Stimulated activated CD4-positive, alpha-beta T cell treated with anti-CD3 and anti-CD28 coated beads, Interleukin-12 subunit alpha, Interleukin-12 subunit beta, amount 100 ng/mL, for 4 hours (primary cell): ENCODE results near the gene ARHGAP26.

Experiments
- DNase-seq: peaks from one replicate; pipeline ENCODE4 v3.0.0-alpha.2; 2020

The ARHGAP26 gene, protein sequence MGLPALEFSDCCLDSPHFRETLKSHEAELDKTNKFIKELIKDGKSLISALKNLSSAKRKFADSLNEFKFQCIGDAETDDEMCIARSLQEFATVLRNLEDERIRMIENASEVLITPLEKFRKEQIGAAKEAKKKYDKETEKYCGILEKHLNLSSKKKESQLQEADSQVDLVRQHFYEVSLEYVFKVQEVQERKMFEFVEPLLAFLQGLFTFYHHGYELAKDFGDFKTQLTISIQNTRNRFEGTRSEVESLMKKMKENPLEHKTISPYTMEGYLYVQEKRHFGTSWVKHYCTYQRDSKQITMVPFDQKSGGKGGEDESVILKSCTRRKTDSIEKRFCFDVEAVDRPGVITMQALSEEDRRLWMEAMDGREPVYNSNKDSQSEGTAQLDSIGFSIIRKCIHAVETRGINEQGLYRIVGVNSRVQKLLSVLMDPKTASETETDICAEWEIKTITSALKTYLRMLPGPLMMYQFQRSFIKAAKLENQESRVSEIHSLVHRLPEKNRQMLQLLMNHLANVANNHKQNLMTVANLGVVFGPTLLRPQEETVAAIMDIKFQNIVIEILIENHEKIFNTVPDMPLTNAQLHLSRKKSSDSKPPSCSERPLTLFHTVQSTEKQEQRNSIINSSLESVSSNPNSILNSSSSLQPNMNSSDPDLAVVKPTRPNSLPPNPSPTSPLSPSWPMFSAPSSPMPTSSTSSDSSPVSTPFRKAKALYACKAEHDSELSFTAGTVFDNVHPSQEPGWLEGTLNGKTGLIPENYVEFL

DNA sequence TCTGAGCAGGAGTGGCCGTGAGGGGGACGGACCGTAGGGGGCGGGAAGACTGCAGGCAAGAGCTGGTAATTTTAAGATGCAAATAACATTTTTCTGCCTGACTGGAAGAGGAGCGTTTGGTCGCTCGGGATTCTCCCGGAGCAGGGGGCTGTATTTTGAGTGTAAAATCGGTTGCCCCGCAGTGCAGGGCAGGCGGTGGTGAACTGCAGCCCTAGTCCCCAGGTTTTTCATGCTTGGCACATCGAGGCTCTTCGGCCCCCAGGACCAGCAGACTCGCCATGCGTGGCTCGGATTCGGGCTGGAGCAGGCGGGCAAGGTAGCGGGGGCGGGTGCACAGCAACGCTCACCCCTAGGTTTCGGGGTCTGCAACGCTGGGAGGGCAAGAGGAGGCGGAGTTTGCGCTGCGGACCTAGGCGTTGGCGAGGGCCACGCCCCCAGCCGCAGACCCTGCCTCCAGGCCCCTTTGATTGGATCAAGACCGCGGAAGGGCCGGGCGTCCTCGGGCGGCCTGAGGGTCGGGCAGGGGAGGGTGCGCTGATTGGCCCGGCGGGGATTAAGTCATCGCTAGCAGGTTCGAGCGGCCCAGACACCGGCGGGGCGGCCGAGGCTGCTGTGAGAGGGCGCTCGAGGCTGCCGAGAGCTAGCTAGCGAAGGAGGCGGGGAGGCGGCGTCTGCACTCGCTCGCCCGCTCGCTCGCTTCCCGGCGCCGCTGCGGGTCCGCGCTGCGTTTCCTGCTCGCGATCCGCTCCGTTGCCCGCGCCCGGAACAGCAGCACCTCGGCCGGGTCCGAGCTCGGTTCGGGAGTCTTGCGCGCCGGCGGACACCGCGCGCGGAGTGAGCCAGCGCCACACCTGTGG lies at the start of gene ARHGAP26:
TSS of gene ARHGAP26 (plus strand) at position 585 of the 857 bp plus-strand sequence. CDS start 385 bp downstream, outside the sequence.
- DNase-seq: peak; percentile 91

DNA sequence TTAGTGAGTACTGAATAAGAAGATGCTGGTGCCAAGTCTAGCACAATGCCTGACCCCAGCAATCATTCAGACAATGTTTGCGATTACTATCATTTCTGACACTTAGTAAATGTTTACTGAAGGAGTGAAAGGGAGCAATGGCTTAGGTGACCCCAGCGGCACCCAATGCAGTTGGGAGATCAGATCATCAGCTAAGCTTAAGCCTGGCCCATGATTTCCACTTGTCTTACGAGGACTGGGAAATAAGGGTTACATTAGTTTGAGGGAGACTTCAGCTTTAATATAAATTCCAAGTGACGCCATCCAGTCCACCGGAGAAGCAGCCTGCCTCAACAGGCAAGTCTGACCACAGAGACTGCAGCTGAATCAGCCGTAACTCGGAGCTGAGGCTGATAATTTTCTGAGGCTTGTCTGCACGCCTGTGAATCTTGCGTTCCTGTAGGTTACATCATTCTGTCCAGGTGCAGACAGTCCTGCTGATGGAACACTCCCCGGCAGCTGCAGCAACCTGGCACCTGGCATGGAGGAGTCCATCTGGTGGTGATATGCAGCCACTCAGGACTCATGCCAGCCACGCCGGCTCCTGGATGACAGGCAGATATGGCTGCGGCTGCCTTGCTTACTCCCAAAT lies 49.4 kb upstream of the ARHGAP26 start:
- DNase-seq: no peak

DNA sequence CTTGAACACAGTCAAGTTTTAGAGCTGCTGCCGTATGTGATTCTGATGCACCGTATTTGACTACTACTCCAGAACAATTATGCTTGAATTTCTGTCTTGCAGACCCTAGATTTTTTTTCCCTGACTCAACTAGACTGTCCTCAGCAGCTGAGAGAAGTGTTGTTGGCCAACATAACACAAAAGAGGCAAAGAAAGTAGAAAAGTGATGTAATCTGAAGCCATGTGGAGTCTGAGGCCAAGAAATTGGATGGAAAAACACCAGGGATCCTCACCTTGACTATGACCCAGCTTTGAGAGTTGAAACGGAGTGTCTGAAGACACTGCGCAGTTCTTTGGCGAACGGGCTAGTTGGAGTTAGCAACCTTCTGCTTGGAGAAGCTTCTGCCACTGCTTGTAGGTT lies 48.0 kb upstream of the ARHGAP26 start:
- no peak for DNase-seq

DNA sequence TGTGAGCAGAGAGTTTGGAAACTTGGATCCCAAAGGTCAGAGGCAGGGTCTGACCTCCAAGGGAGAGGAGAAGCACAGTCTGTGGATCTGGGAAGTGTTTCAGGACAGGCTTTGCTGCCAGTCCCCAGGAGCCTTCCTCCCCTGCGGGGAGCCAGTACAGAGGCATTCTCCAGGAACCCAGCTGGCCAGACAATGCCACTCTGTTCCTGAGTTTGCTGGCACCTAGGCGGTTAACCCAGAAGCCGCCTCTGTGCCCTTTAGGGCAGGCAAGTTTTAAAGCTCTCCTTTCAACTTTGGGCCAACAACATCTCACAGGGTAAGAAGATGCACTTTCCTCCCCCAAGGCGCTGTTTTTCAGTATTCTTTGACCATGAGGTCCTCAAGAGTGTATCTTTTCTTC lies 47.3 kb upstream of the ARHGAP26 start:
- DNase-seq: no peak

DNA sequence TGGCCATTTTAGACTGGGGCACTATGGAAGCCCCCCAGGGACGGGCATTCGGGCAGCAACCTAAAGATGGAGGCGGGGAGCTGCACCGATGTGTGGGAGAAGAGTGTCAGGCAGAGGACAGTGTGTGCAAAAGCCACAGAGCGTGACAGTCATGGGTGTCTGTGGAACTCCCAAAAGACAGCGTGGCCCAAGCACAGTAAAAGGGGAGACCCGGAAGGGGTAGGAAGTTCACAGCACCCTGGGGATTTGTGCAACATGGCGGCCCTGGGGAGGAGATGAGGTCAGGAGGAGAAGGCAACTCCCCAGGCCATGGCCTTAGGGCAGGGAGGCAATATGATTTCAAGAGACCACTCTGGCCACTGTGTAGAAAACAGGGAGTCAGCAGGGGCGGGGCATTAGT lies 45.4 kb upstream of the ARHGAP26 start:
- no peak for DNase-seq

DNA sequence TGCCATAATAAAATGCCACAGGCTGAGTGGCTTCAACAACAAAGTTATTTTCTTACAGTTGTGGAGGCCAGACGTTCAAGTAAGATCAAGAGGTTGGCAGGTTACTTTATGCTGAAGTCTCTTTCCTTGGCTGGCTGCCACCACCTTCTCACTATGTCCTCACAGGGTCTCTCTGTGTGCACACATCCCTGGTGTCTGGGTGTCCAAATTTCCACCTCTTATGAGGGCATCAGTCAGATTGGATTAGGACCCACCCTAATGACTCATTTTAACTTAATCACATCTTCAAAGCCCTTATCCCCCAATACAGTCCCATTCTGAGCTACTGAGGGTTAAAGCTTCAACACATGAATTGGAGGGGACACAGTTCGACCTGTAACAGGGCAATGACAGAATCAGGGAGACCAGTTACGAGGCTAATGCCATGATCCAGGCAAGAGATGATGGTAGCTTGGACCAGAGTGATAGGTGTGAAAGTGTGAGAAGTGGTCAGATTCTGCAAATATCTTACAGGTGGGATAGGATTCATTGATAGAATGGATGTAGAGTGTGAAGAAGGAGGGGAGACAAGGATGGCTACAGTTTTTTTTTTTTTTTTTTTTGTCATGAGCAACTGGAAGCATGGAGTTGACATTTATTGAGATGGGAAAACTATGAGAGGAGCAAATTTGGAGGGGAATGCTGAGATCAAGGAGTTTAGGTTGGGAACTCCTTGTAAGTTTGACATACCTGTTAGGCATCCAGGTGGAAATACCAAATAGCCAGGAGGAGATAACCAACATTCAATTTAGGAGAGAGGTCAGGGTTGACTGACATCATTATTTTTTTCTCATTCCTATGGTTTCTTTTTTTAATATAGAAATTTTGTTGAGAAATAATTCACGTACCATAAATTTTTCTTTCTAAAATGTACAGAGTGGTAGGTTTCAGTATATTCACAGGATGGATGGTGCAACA lies 44.7 kb upstream of the ARHGAP26 start:
- no peak for DNase-seq

DNA sequence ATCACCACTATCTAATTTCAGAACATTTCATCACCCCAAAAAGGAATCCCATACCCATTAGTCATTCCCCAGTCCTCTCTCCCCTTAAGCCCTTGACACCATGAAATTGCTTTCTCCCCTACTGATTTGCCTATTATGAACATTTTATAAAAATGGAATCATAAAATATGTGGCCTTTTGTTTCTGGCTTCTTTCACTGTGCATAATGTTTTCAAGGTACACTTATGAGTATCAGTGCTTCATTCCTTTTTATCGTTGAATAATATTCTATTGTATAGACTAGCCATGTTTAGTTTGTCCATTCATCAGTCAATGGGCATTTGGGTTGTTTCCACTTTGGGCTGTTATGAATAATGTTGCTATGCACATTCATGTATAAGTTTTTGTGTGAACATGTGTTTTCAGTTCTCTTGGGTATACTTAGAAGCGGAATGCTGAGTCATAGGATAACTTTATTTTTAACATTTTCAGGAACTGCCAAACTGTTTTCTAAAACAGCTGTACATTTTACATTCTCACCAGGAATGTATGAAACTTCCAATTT lies 43.9 kb upstream of the ARHGAP26 start:
- no peak for DNase-seq

DNA sequence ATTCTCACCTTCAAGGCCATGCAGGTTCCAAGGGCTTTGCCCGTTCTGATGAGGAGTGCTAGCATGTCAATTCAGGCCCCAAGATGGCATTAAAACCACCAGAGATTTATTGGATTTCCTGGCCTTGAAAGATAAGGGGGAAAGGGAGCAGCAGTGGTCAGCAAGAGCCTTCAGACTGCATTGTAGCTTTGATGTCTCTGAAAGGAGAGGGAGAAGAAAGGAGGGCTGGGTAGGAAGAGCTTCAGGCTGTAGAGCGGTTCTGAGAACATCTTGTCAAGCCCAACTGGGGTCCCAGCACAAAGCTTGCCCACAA lies 42.5 kb upstream of the ARHGAP26 start:
- DNase-seq: no peak

DNA sequence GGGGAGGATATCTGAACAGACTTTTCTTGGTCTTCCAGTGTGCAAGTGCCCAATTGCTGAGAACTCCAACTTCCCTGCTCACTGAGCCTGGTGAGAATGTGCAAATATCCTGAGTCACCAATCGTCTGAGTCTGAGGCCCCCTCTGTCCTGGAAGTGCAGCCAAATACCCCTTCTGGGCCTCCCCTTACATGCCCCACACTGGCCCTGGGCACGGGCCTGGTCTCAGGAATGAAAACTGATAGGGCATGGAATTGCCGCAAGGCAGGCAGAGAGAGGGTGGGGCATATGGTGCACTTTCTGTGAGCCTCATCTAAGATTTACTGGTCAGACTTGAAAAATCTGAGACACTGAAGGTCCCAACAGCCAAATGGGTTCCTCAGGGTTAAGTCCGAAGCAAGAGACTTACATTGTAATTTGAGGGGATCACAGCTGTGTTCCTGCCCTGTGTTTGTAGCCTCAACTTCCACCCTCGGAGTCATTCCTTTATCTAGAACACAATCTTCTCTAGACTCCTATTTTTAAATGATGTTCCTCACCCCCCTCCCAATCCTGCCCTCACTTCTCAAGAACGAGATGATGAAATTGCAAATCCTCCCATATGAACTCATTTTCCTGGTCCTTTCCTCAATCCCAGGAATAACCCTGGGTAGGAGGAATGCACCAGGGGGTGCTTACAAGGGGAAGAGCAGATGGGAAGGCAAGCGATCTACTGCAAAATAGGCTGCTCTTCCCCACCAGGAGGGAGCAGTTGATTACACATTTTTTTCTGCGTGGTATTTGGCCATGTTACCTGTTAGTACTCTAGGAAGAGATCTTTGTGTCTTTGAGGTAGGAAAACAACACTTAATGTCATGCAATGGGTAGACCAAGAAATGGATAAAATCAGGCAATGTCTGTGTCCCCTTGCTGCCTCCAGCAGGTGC lies 34.6 kb upstream of the ARHGAP26 start:
- no peak for DNase-seq

DNA sequence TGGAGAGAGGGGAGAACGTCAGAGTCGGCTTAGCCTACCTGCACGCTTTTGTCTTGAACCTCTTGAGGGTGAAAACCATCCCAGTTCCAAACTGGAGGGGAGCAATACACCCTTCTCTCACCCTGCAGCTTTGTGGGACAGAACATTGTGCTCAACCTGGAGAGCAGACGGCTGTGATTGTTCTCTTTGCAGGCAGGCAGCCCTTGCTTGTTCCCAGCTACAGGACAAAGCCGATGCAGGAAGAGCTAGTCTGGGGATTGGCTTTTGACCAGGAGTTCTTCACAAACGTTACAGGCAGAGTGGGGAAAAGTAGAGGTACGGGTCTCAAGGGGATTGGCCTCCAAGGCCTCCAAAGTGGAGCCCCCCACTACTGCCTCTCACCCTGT lies 33.9 kb upstream of the ARHGAP26 start:
- DNase-seq: no peak

DNA sequence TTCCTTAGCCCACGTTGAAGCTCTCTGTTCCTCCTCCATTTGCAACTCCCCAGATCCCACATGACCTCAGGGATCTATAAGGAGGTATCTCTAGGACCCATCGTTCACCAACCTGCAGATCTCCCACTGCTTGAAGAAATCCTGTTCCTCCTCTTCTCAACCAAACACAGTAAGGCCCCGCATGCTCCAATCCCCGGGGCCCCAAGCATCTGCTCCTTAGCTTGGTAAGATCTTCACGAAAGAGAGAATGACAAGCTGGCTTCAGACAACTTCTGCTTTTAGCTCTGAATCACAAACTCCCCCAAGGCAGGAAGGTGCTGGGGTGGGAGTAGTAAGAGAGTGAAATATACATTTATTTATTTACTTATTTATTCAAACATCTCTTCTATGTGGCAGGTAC lies 33.0 kb upstream of the ARHGAP26 start:
- DNase-seq: no peak

DNA sequence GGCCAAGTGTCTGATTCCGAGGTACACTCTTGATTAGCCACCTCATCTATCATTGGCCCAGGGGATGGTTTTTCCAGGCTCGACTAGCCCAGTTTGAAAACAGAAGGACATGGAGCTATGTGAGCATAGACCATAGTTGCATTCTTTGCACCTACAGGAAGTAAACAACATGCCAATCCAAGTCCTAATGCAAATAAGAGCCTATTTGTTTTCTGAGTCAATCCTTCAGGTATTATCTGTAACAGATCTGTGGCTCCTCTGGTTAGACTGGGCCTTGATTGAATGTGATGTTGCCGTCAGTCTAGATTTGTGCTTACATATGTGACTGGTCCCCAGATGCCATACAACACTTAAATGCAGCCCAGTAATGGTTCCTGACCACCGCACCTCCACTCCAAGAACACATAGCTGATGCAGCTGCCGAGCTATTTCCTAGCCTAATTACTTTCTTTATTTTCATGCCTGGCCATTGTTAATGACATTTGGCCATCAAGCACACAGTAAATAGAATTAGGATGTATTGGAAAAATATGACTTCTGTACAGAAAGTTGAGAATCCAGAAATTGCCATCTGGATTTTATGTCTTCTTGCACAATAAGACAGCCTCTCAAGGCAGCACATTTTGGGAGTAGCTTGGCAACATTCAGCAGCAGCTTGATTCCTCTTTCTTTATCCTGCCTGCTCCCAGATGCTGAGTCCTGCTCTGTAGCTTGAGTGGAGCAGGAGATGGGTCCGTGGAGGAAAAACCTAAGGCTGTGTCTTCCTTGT lies 29.5 kb upstream of the ARHGAP26 start:
- DNase-seq: no peak

DNA sequence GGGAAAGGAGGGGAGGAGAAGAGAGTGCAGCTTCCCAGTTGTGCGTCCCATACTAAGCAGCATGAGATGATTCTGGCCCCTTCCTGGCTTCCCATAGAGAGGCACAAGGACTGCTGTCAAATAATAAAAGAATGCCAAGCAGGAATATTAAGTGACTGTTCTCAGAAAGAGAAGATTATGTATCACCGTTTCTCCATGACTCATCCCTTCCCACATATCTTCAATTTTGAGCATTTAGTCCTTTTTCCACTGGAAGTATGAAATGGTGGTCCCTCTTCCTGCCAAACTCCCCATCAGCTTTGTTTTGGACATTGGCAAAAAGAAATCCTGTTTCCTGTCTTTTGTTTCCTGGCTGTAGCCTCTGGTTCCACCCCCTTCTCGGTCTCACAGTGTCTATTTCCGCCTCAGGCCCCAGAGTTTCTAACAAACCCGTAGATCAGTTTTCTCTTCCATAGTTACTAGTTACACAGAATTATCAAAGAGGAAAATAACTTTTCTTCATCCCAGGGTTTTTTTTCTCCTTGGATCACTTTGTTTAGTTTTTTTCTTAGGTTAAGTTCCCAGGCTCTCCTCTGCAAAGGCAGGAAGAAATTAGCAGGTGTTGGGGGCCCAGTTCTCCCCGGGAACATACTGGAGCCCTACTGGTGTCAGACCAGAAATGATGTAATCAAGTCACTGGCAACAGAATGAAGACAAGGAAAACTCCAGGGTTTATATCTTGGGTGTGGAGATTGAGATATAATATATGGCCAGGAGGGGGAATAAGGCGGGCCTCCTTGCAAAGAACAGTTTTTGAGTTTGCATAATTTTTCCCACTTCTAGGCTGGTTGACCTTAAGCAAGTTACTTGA lies 26.4 kb upstream of the ARHGAP26 start:
- DNase-seq: no peak

DNA sequence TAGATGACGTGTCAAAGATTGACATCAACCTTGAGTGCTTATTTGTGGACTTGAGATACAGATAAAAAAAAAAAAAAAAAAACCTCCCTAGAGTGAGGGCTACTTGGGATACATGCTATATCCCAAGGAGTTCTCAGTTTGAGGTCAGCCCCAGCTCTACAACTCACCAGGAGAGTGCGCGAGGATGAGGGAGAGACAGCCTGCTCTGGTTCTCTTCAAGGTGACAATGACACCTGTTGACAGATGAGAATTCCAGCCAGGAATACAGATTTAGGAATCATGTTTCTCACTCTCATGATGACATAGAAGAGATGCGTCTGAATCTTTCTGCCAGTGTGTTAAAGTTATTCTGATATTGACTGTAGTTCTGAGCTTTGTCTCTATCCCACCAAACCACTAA lies 24.9 kb upstream of the ARHGAP26 start:
- no peak for DNase-seq

DNA sequence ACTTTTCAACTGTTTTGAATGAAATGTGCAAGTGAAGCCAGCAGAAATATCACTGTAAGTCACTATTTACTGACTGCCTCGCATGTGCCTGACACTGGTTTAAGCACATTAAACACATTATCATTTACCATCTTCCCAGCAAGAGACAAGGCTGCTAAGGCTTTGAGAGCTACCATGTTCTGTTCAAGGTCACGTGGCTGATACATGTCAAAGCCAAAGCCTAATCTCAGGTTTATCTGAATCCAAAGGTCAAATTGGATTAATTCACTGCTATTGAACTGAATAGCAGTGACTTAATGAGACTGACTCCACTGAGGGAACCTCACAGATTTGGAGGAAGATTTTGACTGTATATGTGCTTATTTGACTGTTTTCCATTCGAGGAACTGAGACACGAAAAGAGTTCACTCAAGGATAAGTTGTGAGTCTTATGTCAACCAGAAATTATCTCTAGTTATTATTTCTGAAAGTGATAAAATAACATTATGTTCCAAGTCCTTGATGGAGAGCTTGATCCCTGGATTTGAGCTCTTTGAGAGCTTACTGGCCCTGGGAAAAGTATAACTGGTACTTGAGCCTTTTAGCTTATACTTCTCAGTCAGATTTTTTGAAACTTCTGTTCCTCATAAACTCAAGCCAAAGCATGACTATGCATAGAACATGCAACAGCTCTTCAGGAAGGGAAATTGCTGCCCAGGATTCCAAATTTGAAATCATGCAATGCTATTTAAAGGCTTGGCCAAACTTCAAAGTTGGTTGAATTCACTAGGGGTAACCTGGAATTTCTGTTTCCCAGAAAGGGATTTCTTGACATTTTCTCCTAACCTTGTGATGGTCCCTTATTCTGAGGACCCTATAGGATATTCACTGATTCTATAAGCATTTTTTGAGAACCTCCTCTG lies 23.4 kb upstream of the ARHGAP26 start:
- no peak for DNase-seq

DNA sequence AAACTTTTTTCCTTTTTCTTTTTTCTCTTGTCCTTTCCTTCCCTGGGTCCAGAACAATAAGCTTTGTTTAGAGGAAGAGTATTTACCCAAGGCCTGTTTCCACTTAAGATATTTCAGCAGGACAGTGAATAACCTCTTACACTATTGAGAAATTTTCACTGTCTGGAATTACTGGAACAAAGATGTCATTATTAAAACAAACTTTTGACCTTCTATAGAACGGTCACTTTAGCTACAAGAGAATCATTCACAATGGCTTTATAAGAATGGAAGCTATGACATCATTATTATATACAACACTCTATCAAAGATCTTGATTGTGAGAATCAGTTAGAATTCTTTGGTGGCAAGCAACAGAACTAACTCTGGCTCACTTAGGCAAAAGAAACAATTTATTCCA lies 22.0 kb upstream of the ARHGAP26 start:
- no peak for DNase-seq

DNA sequence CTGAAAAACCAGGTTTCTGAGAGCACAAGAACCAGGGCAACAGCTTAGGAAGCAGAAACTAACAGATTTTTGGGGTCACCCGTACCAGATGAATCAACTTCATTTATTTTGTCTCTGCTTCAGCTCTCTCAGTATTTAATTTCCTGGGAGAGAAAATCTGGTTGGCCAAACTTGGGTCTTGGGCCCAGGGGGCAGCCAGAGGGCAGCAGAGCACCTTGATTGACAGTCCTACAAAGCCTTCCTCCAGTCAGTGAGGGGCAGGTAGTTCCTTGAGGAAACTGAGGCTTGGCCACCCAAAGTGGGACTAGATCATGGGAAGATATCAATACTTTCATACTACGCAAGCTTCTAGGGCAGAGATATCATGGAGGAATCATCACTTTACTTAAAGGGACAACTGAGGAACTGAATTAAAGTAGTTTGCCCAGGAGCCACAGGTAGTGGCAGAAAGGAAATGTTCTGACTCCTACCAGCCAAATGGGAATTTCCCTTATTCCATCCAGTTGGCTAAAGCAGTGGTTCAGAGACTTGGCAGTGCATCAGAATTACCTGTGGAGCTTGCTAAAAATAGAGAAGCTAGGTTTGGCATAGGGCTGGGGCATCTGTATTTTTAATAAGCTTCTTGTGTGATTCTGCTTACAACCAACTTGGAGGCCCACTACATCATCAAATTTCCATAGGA lies 21.5 kb upstream of the ARHGAP26 start:
- peak; percentile 43 for DNase-seq
